Left cardiac atrium (tissue), 4 donors: ENCODE results near the gene ST3GAL2. TPM values are rescaled to one million over a fixed set of nuclear protein-coding genes. Genes with fewer than 3 reads are reported as not detected.
"Not testable (repeated sequence)": the region's sequence is repeated elsewhere in the genome, so short reads cannot be mapped to it uniquely, and the experiment has no call there.

Experiments used
- ATAC-seq, 2 donors: fragments of 200-7000 bp; cut with Tn5 transposase; one replicate each; pipeline ENCODE4 v1.9.1; 2020; ENCODE audit warnings: mild to moderate bottlenecking in 2 of 2, moderate library complexity in 2 of 2
- DNase-seq: peaks from one replicate; pipeline ENCODE4 v3.0.0-alpha.2; 2020
- intact Hi-C, 2 donors: fragments of 100-400 bp; cut with DNase I; formaldehyde crosslinking; loops; one replicate each; pipeline versions ENCODE4 v1.14.1 to v1.15.1; 2022 to 2023
- total RNA-seq, 2 donors: library from RNA; stranded (reverse); fragmentation: NEBNext Ultra II Directional; extraction: Animal tissue kit (Norgen Biotek cat#: 25700); gene quantifications; one replicate each; pipeline ENCODE4 v1.2.1, GENCODE V29; 2021
- donor health status: DM: no; HTN: yes; CAD: no.
- donor health status: DM: no; HTN: yes; CAD: no; lungs with severe emphysema.
- donor health status: DM: yes; HTN: yes; CAD: no.
- donor health status: Dilated cardiomyopathy.

Gene ST3GAL2
- total RNA-seq, 2 donors from 2014 or later: 21.1 to 23.5 TPM

DNA sequence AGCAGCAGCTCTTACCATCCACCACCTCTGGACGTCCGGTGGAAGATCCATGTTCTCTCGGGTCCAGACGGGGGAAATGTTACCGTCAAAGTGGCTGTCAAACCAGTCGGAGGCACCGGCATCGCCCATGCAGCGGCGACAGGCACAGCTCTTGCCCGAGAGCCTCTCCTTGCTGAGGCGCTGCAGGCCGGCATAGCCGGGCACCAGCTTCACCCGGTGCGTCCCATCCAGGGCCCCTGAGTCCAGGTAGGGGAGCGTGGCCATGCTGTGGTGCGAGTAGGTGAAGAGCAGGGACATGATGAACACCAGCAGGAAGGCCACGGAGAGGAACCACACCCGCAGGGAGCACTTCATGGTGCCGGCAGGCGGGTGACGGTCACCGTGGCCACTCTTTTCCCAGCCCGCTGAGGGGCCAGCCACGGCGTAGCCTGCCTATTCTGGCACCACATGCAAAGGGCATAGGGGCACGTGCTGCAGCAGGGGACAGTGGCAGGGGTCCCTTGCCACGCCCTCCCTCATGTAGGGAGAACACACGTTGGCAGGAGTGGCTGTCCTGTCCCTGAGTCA is 40.6 kb downstream of the ST3GAL2 start:
- intact Hi-C loops: loop anchor here (10.0 kb wide), 1 partner anchor 67 kb away; no protein-coding TSS in a partner anchor
- ATAC-seq (no peak), DNase-seq (no peak)

DNA sequence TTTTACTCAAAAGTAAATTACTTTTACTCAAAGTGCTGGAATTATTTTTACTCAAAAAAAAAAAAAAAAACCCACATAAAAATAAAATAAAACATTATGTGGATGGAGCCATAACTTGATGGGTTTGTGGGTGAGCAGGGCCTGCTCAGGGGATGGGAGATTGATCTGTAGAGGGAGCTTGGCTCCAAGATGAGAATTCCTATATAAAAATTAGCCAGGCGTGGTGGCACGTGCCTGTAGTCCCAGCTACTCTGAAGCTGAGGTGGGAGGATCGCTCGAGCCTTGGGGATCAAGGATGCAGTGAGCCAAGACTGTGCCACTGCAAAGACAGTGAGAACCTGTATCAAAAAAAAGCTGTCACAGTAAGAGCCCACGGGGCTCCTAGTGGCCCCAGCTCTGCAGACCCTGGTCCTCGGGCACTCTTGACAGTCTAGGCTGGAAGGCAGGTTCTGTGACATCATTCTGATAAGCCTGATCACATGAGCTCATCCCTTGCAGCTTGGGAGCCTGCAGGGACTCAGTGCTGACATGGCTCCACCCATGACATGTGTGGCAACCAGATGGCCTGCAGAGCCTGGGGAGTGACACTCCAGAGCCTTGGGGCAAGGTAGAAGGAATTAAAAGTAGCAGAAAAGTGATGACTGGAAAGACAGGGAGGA is 42.5 kb downstream of the ST3GAL2 start:
- DNase-seq (no peak), ATAC-seq (peak in 1 of 2 donors; percentile 39)
- intact Hi-C loops: loop anchor here (10.0 kb wide), 1 partner anchor 68 kb away; no protein-coding TSS in a partner anchor

DNA sequence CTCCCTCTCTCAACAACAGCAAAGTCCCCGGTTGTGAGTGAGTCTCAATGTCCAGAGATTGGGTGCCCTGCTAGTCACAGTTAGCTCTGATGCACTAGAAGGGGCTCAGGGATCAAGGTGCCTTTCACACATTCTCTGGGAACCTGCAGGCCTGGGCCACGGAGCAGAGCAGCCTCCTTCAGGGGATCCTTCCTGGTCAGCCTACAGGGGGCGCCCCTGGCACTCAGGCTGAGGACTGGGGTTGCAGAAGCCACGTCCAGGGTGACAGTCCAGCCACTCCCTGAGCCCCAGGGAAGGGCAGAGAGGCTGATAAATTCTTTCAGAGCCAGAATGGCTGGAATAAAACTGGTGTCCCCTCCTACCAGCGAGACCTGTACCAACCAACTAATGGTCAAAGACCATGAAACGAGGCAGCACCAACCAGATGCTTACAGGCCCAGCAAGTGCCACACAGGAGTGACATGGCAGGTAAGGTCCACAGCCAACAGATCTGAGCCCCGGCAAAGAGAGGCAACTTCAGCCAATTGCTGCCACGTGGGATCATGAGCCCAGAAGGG is 43.5 kb downstream of the ST3GAL2 start:
- intact Hi-C loops: loop anchor here (10.0 kb wide), 1 partner anchor 69 kb away; no protein-coding TSS in a partner anchor
- DNase-seq (peak; percentile 65), ATAC-seq (peak; percentile 56 to 64)

DNA sequence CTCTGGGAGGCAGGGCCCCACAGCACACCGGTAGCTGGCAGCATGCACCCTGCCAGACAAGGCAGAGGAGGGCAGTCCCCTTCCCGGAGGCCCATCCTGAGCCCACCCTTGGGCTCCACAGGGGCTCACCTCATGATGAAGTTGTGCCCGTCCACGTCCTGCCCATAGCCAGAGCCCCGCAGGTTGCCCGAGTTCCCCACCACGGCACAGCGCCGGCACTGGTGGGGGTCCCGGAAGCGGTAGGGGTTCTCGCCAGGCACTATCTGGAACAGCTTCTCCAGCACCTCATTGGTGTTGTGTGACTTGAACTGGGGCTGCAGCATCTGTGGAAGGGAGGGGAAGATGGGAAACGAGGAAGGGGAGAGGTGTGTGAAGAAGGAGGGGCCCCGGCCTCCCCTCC is 44.0 kb downstream of the ST3GAL2 start:
- intact Hi-C loops: loop anchor here (10.0 kb wide), 1 partner anchor 70 kb away; no protein-coding TSS in a partner anchor
- DNase-seq (no peak), ATAC-seq (no peak)

DNA sequence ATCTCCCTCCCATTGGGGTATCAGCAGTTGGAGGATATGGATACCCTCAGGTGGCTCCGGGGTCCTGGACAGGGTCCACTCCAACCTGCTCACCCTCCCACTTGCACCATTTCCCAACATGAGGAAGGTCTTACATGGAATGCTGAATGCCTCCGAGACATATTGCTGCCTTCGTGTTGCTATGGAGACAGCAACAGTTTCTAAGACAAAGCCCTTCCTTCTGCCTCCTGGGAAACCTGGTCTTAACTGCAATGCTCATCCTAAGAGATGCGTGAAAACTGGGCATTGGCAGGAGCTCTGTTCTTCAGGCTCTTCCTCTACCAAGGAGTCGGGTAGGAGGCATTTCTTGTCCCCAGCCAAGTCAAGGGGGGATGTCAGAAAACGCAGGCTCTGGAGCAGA is 45.2 kb downstream of the ST3GAL2 start:
- intact Hi-C loops: loop anchor here (10.0 kb wide), 1 partner anchor 71 kb away; no protein-coding TSS in a partner anchor
- ATAC-seq (no peak), DNase-seq (no peak)

DNA sequence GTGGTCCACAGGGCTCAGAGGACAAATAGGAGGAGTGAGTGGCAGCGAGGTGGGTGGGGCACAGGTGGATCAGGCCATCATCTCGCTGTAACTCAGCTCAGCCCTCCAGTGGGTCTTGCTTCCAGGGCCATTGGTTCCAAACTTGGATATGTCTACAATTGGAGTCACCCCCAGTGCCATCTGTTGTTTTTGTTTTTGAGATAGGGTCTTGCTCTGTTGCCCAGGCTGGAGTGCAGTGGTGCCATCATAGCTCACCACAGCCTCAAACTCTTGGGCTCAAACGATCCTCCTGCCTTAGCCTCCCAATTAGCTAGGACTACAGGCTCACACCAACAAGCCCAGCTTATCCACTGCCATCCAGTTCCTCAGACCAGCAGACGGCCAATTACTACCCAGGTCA is 46.3 kb downstream of the ST3GAL2 start:
- no peak for ATAC-seq
- intact Hi-C loops: loop anchor here (10.0 kb wide), 1 partner anchor 72 kb away; no protein-coding TSS in a partner anchor
- DNase-seq: no peak

DNA sequence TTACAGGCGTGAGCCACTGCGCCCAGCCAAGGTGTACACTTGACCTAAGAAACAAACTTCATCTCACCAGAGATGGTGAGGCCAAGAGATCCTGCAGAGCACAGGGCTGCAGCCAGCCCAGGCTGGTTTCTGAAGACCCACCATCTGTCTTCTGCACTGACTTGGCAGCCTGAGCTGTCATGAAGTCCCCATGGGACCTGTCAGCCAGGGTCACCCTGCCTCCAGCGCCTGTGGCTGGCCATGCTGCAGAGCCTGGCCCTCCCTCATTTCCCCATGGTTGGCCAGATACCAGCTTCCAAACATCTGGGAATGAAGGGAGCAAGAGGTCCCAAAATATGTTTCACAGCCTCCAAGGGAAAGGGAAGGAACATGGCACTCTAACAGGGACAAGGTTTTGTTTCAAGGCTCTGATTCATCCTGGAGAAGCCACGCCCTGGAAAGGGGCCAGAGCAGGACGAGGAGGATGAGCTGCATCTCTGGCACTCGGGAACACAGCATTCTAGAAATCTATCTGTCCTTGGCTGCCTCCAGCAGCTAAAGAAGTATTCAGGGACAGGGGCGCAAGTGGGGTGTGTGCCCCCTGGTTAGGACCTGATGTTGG is 46.9 kb downstream of the ST3GAL2 start:
- intact Hi-C loops: loop anchor here (10.0 kb wide), 1 partner anchor 73 kb away; no protein-coding TSS in a partner anchor
- DNase-seq: peak; percentile 59
- peak; percentile 60 to 61 for ATAC-seq

DNA sequence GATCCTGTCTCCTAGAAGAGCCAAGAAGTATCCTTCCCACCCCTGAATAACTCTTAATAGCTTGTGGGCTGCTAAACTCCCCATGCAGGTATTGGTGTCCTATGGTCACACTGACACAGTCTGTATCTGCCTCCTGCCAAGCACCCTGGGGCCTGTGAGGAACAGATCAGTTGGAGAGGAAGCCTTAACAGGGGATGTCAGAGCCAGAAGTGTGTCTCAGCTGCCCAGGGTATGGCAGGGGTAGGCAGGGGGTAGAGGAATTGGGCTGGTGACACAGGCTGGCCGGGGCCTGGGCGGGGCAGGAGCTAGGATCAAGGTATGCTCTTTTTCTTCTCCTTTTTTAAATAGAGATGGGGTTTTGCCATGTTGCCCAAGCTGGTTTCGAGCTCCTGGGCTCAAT is 47.5 kb downstream of the ST3GAL2 start:
- DNase-seq (no peak), ATAC-seq (no peak)
- intact Hi-C loops: loop anchor here (10.0 kb wide), 1 partner anchor 73 kb away; no protein-coding TSS in a partner anchor

DNA sequence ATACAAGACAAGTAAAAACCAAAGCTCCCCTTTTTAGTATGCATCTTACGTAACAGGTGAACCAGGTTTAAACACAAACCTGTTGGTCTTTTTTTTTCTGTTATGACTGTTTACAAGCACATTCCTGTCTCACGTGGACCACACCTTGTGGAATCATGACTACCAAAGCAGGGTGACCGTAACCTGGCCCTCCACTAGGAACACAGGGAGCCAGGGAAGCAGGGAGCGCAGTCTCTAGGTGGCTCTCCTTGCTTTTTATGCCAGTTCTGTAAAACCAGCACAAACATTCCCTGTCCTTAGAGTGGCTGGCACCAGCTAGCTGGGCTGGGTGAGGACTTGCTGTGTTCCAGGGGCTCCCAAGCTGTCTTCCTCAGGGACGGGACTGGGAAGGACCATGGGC is 48.1 kb downstream of the ST3GAL2 start:
- ATAC-seq (no peak), DNase-seq (no peak)
- intact Hi-C loops: loop anchor here (10.0 kb wide), 1 partner anchor 74 kb away; no protein-coding TSS in a partner anchor

DNA sequence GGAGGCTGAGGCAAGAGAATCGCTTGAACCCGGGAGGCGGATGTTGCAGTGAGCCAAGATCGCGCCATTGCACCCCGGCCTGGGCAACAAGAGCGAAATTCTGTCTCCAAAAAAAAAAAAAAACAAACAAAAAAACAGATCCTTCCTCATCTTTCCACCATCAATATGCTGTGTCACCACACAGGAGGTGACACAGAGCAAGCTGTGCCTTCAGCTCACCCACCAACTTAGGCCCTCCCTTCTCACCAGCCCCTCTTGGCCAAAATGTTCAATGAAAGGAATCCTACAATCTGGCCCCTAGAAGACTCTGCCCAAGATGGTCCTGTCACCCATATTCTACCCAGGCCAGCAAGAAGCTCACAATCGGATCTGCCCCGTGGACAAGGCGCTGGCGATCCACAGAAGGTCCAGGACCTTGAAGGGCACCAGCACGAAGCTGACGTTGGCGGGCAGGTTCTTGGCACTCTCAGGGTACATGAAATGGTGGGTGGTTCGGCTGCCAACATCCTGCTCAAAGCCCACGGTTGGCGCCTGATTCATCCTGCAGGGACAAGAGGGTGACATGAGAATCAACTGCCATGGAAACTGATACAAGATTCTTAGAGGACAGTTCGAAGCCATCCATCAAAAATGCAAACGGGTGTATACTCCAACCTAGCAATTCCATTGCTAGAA is 50.8 kb downstream of the ST3GAL2 start:
- DNase-seq: peak; percentile 39
- ATAC-seq: peak in 1 of 2 donors; percentile 44

DNA sequence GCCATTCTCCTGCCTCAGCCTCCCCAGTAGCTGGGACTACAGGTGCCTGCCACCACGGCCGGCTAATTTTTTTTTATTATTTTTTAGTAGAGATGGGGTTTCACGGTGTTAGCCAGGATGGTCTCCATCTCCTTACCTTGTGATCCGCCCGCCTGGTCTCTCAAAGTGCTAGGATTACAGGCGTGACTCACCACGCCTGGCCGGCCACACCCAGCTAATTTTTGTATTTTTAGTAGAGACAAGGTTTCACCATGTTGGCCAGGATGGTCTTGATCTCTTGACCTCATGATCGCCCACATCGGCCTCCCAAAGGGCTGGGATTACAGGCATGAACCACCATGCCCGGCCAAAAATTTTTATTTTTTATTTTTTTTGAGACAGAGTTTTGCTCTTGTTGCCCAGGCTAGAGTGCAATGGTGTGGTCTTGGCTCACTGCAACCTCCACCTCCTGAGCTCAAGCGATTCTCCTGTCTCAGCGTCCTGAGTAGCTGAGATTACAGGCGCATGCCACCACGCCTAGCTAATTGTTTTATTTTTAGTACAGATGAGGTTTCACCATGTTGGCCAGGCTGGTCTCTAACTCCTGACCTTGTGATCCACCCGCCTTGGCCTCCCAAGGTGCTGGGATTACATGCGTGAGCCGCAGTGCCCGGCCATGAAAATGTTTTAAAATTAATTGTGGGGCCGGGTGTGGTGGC is 52.5 kb downstream of the ST3GAL2 start:
- intact Hi-C loops: loop anchor here in 1 of 2 donors (10.0 kb wide), 1 partner anchor 48 kb away; the partner anchor contains the start of gene ST3GAL2
- not testable (repeated sequence) for DNase-seq
- peak; percentile 17 to 27 for ATAC-seq

More for the DNA sequence above, 50.8 kb downstream of the ST3GAL2 start:
- intact Hi-C loops: loop anchor here in 1 of 2 donors (10.0 kb wide), 1 partner anchor 47 kb away; the partner anchor contains the start of gene ST3GAL2

DNA sequence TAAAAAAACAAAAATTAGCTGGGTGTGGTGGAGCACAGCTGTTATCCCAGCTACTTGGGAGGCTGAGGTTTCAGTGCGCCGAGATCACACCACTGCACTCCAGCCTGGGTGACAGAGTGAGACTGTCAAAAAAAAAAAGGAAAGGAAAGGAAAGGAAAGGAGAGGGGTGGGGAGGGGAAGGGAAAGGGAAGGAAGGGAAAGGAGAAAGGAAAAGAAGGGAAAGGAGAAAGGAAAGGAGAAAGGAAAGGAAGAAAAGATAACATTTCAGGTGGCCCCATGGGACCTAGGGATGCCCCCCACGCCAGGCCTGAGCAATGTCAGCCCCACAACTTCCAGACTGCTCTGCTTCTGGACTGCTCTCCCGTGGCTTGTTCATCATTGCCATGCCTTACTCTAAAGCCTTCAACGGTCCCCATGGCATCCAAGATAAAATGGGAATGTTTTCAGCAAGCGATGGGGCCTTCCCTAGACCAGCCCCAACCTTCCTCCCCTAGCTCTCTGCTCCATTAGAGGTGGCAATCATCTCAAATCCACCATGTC is 55.4 kb downstream of the ST3GAL2 start:
- DNase-seq (no peak), ATAC-seq (no peak)
- intact Hi-C loops: loop anchor here (5.0 to 10.0 kb wide), 2 partner anchors 51 to 54 kb away; partner anchors contain the start of gene ST3GAL2 (in 2 of the 2)

DNA sequence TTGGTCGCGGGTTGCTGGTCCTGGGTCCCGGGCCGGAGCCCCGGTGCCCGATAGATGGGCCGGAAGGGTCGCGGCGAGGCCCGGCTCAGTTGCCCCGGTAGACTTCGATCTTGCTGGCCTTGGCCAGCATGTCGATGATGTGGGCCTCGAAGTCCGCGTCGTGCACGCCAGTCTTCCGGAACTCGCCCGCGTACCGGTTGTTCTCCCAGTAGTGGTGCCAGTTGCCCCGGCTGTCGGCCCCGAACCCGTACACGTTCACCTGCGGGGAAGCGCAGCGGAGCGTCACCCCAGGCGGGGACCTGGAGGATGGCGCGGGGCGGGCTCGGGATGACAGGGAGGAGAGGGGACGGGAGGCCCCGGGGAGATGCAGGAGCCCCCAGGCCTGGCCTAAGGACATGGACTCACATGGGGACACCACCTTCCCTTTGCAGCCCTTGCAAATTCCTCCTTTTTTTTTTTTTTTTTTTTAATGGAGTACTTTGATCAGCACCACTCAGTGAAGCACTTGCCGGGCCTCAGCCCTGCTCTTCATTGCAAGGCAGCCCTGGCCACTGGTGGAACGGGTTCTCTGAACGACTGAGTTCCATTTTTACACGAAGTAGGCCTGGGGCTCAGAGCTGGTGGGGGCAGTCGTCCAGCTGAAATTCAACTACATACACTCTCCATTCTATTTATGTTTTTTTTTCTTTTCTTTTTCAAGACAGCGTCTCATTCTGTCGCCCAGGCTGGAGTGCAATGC is 57.1 kb downstream of the ST3GAL2 start:
- peak; percentile 9 to 17 for ATAC-seq
- intact Hi-C loops: loop anchor here (5.0 to 10.0 kb wide), 2 partner anchors 53 to 56 kb away; partner anchors contain the start of gene ST3GAL2 (in 2 of the 2)
- no peak for DNase-seq

DNA sequence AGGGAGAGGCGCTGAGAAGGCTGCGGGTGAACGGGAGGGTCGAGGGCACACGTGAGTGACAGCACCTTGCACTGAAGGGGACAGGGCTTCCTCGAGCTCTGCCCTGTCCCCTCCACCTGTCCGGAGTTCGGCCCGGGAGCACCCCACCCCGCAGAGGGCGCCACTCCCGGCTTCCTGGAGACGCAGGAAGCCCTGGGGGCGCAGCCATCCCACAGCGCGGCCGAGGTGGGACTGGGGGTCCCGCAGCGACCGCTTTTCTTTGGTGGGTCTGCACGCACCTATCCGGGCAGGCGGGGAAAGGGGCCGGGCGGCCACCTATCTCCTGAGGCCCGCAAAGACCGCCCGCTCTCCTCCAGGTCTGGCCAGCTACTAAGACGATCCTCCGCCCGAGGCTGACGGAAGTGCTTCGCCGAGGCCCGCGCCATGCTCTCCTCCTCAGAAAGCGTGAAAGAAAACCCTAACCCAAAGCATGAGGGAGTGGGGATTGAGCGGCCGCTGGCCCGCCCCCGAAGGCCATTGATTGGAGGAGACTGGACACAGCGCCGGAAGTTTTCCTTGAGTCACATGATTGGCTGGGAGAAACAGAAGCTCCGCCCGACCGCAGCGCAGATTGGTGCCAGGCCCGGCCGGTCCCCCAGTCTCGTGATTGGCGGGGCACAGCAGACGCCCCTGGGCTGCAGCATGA is 57.8 kb downstream of the ST3GAL2 start:
- DNase-seq: peak; percentile 97
- intact Hi-C loops: loop anchor here (5.0 to 10.0 kb wide), 2 partner anchors 54 to 56 kb away; partner anchors contain the start of gene ST3GAL2 (in 2 of the 2)
- peak; percentile 96 to 97 for ATAC-seq

DNA sequence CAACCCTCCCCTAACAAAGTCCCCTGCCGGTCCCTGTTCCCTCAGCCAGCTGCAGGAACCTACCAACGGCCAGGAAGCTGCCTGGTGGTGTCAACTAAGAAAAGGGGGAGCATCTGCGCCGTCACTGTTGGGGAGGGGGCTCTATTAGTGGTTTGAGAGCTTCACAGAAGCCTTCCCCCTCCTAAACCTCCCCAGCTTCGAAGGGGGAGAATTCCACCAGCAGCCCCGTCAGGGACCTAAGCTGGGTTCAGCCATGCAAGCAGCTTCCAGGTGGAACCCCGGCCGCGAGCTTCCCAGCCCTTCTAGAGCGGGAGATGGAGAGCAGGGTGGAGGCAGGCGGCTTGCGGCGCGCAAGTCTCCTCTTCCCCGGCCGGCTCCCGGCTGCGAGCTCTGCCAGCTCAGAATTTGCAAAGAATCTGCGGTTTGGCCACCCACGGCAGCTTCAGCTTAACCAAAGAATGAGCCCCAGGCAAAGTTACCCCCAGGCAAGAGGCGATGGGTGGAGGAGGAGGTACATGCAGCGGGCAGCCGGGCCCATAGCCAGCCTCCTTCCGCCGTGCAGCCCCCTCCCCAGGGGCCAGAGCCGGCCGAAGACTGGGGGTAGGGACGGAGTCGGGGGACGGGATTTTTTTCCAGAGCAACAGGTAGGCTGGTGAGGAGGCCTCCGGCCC is 58.5 kb downstream of the ST3GAL2 start:
- ATAC-seq (peak; percentile 41 to 55), DNase-seq (peak; percentile 65)
- intact Hi-C loops: loop anchor here (5.0 to 10.0 kb wide), 2 partner anchors 54 to 57 kb away; partner anchors contain the start of gene ST3GAL2 (in 2 of the 2)
